Mucosa of rectum (tissue), 2 donors: Measurements from ENCODE around the gene ERN2.
A peak's percentile ranks its signal among the peaks of the same experiment; 100 is the strongest.
"Not testable (repeated sequence)": the region's sequence is repeated elsewhere in the genome, so short reads cannot be mapped to it uniquely, and the experiment has no call there.

Experiments
- H3K27ac ChIP-seq, 2 donors: one replicate each; pipeline ENCODE4 v1.7.0; 2013; ENCODE audit warnings: inconsistent platforms in 2 of 2, low read depth in 2 of 2, low read length in 2 of 2
- H3K27me3 ChIP-seq, 2 donors: one replicate each; pipeline ENCODE4 v1.7.0; 2013; ENCODE audit warnings: low read length in 2 of 2; ENCODE audit not compliant: control insufficient read depth in 2 of 2, insufficient read depth in 2 of 2
- H3K36me3 ChIP-seq, 2 donors: one replicate each; pipeline ENCODE4 v1.7.0; 2013; ENCODE audit warnings: low read length in 2 of 2; ENCODE audit not compliant: control insufficient read depth in 2 of 2, insufficient read depth in 2 of 2
- H3K4me1 ChIP-seq, 2 donors: one replicate each; pipeline ENCODE4 v1.7.0; 2013; ENCODE audit warnings: low read length in 2 of 2, mild to moderate bottlenecking in 1 of 2; ENCODE audit not compliant: control insufficient read depth in 2 of 2, insufficient read depth in 2 of 2
- H3K4me3 ChIP-seq, 2 donors: one replicate each; pipeline ENCODE4 v1.7.0; 2013; ENCODE audit warnings: low read length in 2 of 2
- H3K9ac ChIP-seq, 2 donors: one replicate each; pipeline ENCODE4 v1.7.0; 2013; ENCODE audit warnings: low read length in 2 of 2, low read depth in 1 of 2, mild to moderate bottlenecking in 1 of 2
- H3K9me3 ChIP-seq, 2 donors: one replicate each; pipeline ENCODE4 v1.7.0; 2013; ENCODE audit warnings: low read length in 2 of 2; ENCODE audit not compliant: control insufficient read depth in 2 of 2
- donor health status: healthy.
- donor health status: Normal muscosa, but diverticular disease.

The ERN2 gene

GRCh38 chr16:23742766-23743165 lies 29.7 kb upstream of the ERN2 start:
- no peaks in the 10 kb centered on the region for H3K9me3 ChIP-seq
- no peak overlapping the region for H3K9ac ChIP-seq
- no peak overlapping the region for H3K4me3 ChIP-seq
- no peaks in the 10 kb centered on the region for H3K36me3 ChIP-seq
- no peaks in the 10 kb centered on the region for H3K27me3 ChIP-seq
- no peak overlapping the region for H3K27ac ChIP-seq
- peaks cover 6 to 25% of the 10 kb centered on the region in 2 donors for H3K4me1 ChIP-seq

- Histone ChIP-seq H3K36me3 (no peaks in the 10 kb centered on the region), H3K9ac (no peak overlapping the region), H3K27ac (no peak overlapping the region), H3K4me1 (peaks cover 6 to 23% of the 10 kb centered on the region in 2 donors), H3K9me3 (no peaks in the 10 kb centered on the region), H3K27me3 (no peaks in the 10 kb centered on the region), H3K4me3 (no peak overlapping the region)
These were observed 28.8 kb upstream of the ERN2 start for GRCh38 chr16:23741675-23742303.

- Histone ChIP-seq H3K4me3 (no peak overlapping the region), H3K27ac (no peak overlapping the region), H3K27me3 (no peaks in the 10 kb centered on the region), H3K4me1 (peaks cover 0 to 5% of the 10 kb centered on the region in 2 donors), H3K9me3 (no peaks in the 10 kb centered on the region), H3K9ac (no peak overlapping the region), H3K36me3 (no peaks in the 10 kb centered on the region)
These were observed 26.5 kb upstream of the ERN2 start for GRCh38 chr16:23739516-23739915.

GRCh38 chr16:23737423-23738028 lies 24.5 kb upstream of the ERN2 start:
- not testable (repeated sequence) for H3K9ac ChIP-seq, H3K36me3 ChIP-seq, H3K4me3 ChIP-seq, H3K9me3 ChIP-seq, H3K4me1 ChIP-seq, H3K27ac ChIP-seq, H3K27me3 ChIP-seq

- no peak overlapping the region for H3K9ac ChIP-seq
- H3K4me1 ChIP-seq, result peaks cover 2 to 10% of the 10 kb centered on the region in 2 donors
- H3K36me3 ChIP-seq, result no peaks in the 10 kb centered on the region
- no peak overlapping the region for H3K27ac ChIP-seq
- H3K4me3 ChIP-seq, result no peak overlapping the region
- H3K9me3 ChIP-seq, result no peaks in the 10 kb centered on the region
- no peaks in the 10 kb centered on the region for H3K27me3 ChIP-seq
These were observed 21.3 kb upstream of the ERN2 start for GRCh38 chr16:23734176-23734893.

GRCh38 chr16:23729503-23730424 lies 16.7 kb upstream of the ERN2 start:
- peaks cover 3 to 8% of the 10 kb centered on the region in 2 donors for H3K4me1 ChIP-seq
- peak overlapping the region; percentile 29 to 59 for H3K27ac ChIP-seq
- no peak overlapping the region for H3K4me3 ChIP-seq
- H3K27me3 ChIP-seq, result no peaks in the 10 kb centered on the region
- H3K9ac ChIP-seq, result no peak overlapping the region
- H3K9me3 ChIP-seq, result no peaks in the 10 kb centered on the region
- no peaks in the 10 kb centered on the region for H3K36me3 ChIP-seq

- Histone ChIP-seq H3K9ac (no peak overlapping the region), H3K9me3 (no peaks in the 10 kb centered on the region), H3K27me3 (no peaks in the 10 kb centered on the region), H3K4me1 (peaks cover 3 to 6% of the 10 kb centered on the region in 2 donors), H3K36me3 (no peaks in the 10 kb centered on the region), H3K4me3 (no peak overlapping the region), H3K27ac (no peak overlapping the region)
These were observed 15.1 kb upstream of the ERN2 start for GRCh38 chr16:23728112-23728477.

- H3K27me3 ChIP-seq, result no peaks in the 10 kb centered on the region
- no peak overlapping the region for H3K4me3 ChIP-seq
- no peak overlapping the region for H3K27ac ChIP-seq
- H3K9ac ChIP-seq, result no peak overlapping the region
- no peaks in the 10 kb centered on the region for H3K9me3 ChIP-seq
- peaks cover 3 to 6% of the 10 kb centered on the region in 2 donors for H3K4me1 ChIP-seq
- no peaks in the 10 kb centered on the region for H3K36me3 ChIP-seq
These were observed 13.7 kb upstream of the ERN2 start for GRCh38 chr16:23726710-23727109.

GRCh38 chr16:23724785-23725131 lies 11.7 kb upstream of the ERN2 start:
- no peaks in the 10 kb centered on the region for H3K27me3 ChIP-seq

More at GRCh38 chr16:23724785-23725131, 11.7 kb upstream of the ERN2 start:
- no peak overlapping the region for H3K9ac ChIP-seq
- no peaks in the 10 kb centered on the region for H3K9me3 ChIP-seq
- peaks cover 2 to 3% of the 10 kb centered on the region in 2 donors for H3K4me1 ChIP-seq
- no peak overlapping the region for H3K27ac ChIP-seq
- no peaks in the 10 kb centered on the region for H3K36me3 ChIP-seq
- no peak overlapping the region for H3K4me3 ChIP-seq
